ENCODE results near the gene DHX9.

DNA sequence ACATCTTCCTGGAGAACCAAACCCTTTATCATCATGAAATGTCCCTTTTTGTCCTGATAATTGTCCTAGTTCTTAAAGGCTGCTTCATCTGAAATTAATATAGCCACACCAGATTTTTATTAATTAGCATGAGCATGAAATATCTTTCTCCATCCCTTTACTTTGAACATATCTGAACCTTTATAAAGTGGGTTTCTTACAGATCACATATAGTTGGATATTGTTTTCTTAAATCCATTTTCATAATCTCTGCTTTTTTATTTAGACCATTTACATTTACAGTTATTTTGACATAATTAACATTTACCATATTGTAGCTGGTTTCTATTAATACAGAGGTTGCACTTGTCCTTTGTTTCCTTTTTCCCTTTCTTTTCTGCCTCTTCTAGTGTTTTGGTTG is 96.6 kb downstream of the DHX9 start:
- TF ChIP-seq, protein P1, sequence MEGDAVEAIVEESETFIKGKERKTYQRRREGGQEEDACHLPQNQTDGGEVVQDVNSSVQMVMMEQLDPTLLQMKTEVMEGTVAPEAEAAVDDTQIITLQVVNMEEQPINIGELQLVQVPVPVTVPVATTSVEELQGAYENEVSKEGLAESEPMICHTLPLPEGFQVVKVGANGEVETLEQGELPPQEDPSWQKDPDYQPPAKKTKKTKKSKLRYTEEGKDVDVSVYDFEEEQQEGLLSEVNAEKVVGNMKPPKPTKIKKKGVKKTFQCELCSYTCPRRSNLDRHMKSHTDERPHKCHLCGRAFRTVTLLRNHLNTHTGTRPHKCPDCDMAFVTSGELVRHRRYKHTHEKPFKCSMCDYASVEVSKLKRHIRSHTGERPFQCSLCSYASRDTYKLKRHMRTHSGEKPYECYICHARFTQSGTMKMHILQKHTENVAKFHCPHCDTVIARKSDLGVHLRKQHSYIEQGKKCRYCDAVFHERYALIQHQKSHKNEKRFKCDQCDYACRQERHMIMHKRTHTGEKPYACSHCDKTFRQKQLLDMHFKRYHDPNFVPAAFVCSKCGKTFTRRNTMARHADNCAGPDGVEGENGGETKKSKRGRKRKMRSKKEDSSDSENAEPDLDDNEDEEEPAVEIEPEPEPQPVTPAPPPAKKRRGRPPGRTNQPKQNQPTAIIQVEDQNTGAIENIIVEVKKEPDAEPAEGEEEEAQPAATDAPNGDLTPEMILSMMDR (IDR thresholded peaks at IDR 0.05; ENCODE audit: low read depth, low read length) = no peak
- no peak for TF ChIP-seq MYC (IDR thresholded peaks at IDR 0.05; ENCODE audit: low read depth, low read length)
- TF ChIP-seq, protein P2, sequence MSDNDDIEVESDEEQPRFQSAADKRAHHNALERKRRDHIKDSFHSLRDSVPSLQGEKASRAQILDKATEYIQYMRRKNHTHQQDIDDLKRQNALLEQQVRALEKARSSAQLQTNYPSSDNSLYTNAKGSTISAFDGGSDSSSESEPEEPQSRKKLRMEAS (IDR thresholded peaks at IDR 0.05; ENCODE audit: low read depth, low read length) = no peak

Measured in NB4 (cell line).